ENCODE results near the gene CDK19. TPM values are rescaled to one million over a fixed set of nuclear protein-coding genes. Genes with fewer than 3 reads are reported as not detected.
"Not testable (repeated sequence)": the region's sequence is repeated elsewhere in the genome, so short reads cannot be mapped to it uniquely, and the experiment has no call there.

The CDK19 gene
- total RNA-seq, 2 donors from 2014 or later, result 15.0 to 22.4 TPM

DNA sequence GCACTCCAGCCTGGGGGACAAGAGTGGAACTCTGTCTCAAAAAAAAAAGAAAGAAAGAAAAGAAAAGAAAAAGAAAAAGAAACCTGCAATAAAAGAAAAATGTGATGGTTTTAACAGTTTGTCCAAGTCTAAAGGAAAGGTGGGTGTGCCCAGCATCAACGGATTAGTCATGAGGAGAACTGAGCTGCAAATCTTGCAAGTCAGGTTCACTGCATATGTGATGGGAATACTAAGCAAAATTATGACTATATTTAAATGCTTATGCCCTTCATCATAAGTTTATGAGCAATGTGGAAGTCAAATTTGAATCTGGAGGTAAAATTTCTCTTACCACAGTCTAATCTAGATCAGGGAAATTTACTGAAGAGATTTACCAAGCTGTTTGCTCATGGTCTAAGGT, 13.1 kb upstream of the CDK19 start:
- ATAC-seq (no peak), DNase-seq (ENCODE audit: low spot score) (no peak)
- no peak overlapping the region for H3K27ac Mint-ChIP-seq
- H3K36me3 Mint-ChIP-seq, result no peaks in the 10 kb centered on the region
- H3K27me3 Mint-ChIP-seq, result no peaks in the 10 kb centered on the region
- no peaks in the 10 kb centered on the region for H3K4me1 Mint-ChIP-seq (ENCODE audit: low read depth in 2 of 2)
- no peaks in the 10 kb centered on the region for H3K9me3 Mint-ChIP-seq
- H3K4me3 Mint-ChIP-seq, result no peak overlapping the region

DNA sequence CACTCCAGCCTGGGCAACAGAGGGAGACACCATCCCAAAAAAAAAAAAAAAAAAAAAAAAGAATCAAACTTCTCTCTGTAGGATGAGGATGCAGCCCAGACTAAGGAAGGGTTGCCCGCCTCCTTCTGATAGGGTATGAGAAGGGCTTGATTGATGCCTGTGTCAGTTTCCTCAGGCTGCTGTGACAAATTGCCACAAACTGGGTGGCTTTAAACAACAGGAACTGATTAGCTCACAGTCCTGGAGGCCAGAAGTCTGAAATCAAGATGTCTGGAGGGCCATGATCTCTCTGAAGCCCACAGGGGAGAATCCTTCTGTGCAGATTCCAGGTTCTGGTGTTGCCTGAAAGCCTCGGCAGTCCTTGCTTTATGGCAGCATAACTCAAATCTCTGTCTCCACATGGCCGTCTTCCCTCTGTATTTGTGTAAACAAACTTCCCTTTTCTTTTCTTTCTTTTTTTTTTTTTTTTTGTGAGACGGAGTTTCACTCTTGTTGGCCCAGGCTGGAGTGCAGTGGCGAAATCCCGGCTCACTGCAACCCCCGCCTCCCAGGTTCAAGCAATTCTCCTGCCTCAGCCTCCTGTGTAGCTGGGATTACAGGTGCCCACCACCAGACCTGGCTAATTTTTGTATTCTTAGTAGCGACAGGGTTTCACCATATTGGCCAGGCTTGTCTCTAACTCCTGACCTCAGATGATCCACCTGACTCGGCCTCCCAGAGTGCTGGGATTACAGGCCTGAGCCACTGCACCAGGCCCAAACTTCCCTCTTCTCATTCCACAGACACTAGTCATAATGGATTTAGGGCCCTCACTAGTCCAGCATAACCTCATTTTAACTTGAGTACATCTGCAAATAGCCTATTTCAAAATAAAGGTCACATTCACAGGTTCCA, 11.2 kb upstream of the CDK19 start:
- peaks cover 3 to 6% of the 10 kb centered on the region in 2 donors for H3K27me3 Mint-ChIP-seq
- no peak overlapping the region for H3K27ac Mint-ChIP-seq
- no peak overlapping the region for H3K4me3 Mint-ChIP-seq
- no peaks in the 10 kb centered on the region for H3K36me3 Mint-ChIP-seq
- DNase-seq (ENCODE audit: low spot score) (no peak), ATAC-seq (peak in 1 of 2 donors; percentile 31)
- no peaks in the 10 kb centered on the region for H3K4me1 Mint-ChIP-seq (ENCODE audit: low read depth in 2 of 2)
- H3K9me3 Mint-ChIP-seq, result no peaks in the 10 kb centered on the region

- Mint-ChIP-seq H3K9me3 (no peaks in the 10 kb centered on the region), H3K36me3 (no peaks in the 10 kb centered on the region), H3K4me3 (no peak overlapping the region), H3K27me3 (peaks cover 3 to 8% of the 10 kb centered on the region in 2 donors), H3K27ac (no peak overlapping the region), H3K4me1 (ENCODE audit: low read depth in 2 of 2) (peaks cover 6 to 8% of the 10 kb centered on the region in 2 donors)
- ATAC-seq, result no peak
- DNase-seq (ENCODE audit: low spot score), result no peak
These were observed 7.9 kb upstream of the CDK19 start for GRCh38 chr6:110823146-110823545.

DNA sequence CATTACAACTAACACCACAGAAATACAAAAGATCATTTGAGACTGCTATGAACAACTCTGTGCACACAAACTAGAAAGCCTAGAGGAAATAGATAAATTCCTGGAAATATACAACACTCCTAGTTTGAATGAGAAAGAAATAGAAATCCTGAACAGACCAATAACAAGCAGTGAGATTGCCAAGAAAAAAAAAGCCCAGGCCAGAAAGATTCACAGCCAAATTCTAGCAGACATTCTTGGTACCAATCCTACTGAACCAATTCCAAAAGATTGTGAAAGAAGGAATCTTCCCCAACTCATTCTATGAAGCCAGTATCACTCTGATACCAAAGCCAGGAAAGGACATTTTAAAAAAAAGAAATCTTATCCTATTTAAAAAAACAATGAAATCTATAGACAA, 7.0 kb upstream of the CDK19 start:
- Mint-ChIP-seq H3K4me3 (no peak overlapping the region), H3K4me1 (ENCODE audit: low read depth in 2 of 2) (peaks cover 6 to 8% of the 10 kb centered on the region in 2 donors), H3K36me3 (no peaks in the 10 kb centered on the region), H3K9me3 (no peaks in the 10 kb centered on the region), H3K27me3 (peaks cover 3 to 8% of the 10 kb centered on the region in 2 donors), H3K27ac (no peak overlapping the region)
- DNase-seq (ENCODE audit: low spot score) (no peak), ATAC-seq (no peak)

DNA sequence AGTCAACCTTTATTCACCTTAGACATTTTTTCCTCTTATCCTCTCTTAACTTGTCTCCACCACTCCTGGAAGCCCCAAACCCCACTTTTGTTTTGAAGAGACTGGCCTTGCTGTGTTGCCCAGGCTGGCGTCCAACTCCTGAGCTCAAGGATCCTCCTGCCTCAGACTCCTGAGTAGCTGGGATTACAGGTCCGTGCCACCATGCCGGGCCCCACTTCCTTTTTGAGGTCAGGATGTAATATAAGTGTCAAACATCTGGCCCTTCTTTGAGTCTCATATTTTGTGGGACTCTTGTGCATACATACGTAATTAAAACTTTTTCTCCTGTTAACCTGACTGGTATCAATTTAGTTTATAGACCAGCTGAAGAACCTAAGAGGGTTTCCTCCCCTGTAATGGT, 1.4 kb upstream of the CDK19 start:
- ATAC-seq (no peak), DNase-seq (ENCODE audit: low spot score) (no peak)
- H3K4me3 Mint-ChIP-seq, result peak overlapping the region; percentile 90
- no peaks in the 10 kb centered on the region for H3K36me3 Mint-ChIP-seq
- H3K4me1 Mint-ChIP-seq (ENCODE audit: low read depth in 2 of 2), result peaks cover 24 to 28% of the 10 kb centered on the region in 2 donors
- H3K9me3 Mint-ChIP-seq, result no peaks in the 10 kb centered on the region
- peak overlapping the region; percentile 93 to 95 for H3K27ac Mint-ChIP-seq
- H3K27me3 Mint-ChIP-seq, result peaks cover under 1 to 4% of the 10 kb centered on the region in 2 donors

DNA sequence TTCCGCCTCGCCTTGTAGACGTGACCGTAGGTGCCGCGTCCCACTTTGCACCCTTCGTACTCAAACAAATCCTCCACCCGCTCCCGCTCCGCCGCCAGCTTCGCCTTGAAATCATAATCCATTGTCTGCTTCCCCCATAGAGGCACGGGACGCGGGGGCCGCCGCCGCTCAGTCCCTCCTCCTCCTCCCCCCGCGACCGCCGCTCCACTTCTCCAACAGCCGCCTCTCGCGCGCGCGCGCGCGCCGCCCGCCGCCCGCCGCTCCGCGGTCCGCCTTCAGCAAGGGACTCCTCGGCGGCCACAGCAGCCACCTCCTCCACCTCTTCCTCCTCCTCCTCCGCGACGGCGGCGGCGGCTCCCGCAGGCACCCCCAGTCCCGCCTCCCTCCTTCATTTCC, 256 bp downstream of the CDK19 start:
- DNase-seq (ENCODE audit: low spot score) (no peak), ATAC-seq (no peak)
- no peaks in the 10 kb centered on the region for H3K27me3 Mint-ChIP-seq
- no peaks in the 10 kb centered on the region for H3K36me3 Mint-ChIP-seq
- no peaks in the 10 kb centered on the region for H3K9me3 Mint-ChIP-seq
- H3K4me3 Mint-ChIP-seq, result peak overlapping the region; percentile 90
- peak overlapping the region; percentile 93 to 95 for H3K27ac Mint-ChIP-seq
- H3K4me1 Mint-ChIP-seq (ENCODE audit: low read depth in 2 of 2), result peaks cover 27 to 30% of the 10 kb centered on the region in 2 donors

GRCh38 chr6:110814102-110815014, 911 bp downstream of the CDK19 start:
- Mint-ChIP-seq H3K27ac (peak overlapping the region; percentile 93 to 95), H3K27me3 (no peaks in the 10 kb centered on the region), H3K4me3 (peak overlapping the region; percentile 90), H3K9me3 (no peaks in the 10 kb centered on the region), H3K4me1 (ENCODE audit: low read depth in 2 of 2) (peaks cover 26 to 28% of the 10 kb centered on the region in 2 donors), H3K36me3 (no peaks in the 10 kb centered on the region)
- DNase-seq (ENCODE audit: low spot score) (peak; percentile 74), ATAC-seq (peak; percentile 1 to 28)

DNA sequence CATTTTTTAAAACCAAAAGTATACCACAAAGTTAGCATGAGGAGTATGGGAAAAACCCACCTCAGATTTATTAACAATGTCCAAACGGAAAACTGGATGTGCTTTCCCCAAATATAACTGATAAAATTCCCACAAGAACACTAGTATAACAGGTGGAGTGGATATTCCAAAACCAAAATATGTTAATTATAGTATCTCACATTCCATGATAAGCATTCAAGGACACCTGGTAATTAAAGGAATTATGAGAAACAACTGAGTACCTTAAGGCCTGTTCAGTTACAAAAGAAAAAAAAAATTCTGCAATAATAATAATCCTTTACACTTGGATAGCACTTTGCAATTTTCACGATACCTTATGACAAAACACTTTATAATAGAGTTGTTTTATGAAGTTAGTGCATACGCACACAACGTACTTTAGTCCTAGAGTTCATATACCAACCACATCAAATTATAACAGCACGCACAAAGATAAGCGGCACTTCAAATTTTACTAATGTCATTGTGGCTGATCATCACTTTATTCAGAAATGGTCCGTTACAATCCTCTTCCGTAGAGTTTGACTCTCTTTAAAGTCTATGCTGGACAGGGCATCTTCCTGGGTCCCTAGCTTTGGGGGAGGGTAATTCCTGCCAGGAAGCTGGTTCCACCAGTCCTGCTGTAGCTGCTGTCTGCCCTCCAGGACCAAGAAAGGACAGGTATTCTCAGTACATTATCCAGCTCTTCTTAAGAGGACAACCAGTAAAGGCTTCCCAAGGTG, 1.7 kb downstream of the CDK19 start:
- Mint-ChIP-seq H3K36me3 (no peaks in the 10 kb centered on the region), H3K9me3 (no peaks in the 10 kb centered on the region), H3K27ac (peak overlapping the region; percentile 93 to 95), H3K4me1 (ENCODE audit: low read depth in 2 of 2) (peaks cover 23 to 27% of the 10 kb centered on the region in 2 donors), H3K27me3 (no peaks in the 10 kb centered on the region), H3K4me3 (peak overlapping the region; percentile 90)
- DNase-seq (ENCODE audit: low spot score), result no peak
- no peak for ATAC-seq

GRCh38 chr6:110812719-110813118, 2.5 kb downstream of the CDK19 start:
- no peaks in the 10 kb centered on the region for H3K27me3 Mint-ChIP-seq
- H3K4me3 Mint-ChIP-seq, result no peak overlapping the region
- no peak overlapping the region for H3K27ac Mint-ChIP-seq
- peaks cover 23 to 27% of the 10 kb centered on the region in 2 donors for H3K4me1 Mint-ChIP-seq (ENCODE audit: low read depth in 2 of 2)
- H3K9me3 Mint-ChIP-seq, result no peaks in the 10 kb centered on the region
- no peaks in the 10 kb centered on the region for H3K36me3 Mint-ChIP-seq
- no peak for DNase-seq (ENCODE audit: low spot score)
- ATAC-seq, result no peak

DNA sequence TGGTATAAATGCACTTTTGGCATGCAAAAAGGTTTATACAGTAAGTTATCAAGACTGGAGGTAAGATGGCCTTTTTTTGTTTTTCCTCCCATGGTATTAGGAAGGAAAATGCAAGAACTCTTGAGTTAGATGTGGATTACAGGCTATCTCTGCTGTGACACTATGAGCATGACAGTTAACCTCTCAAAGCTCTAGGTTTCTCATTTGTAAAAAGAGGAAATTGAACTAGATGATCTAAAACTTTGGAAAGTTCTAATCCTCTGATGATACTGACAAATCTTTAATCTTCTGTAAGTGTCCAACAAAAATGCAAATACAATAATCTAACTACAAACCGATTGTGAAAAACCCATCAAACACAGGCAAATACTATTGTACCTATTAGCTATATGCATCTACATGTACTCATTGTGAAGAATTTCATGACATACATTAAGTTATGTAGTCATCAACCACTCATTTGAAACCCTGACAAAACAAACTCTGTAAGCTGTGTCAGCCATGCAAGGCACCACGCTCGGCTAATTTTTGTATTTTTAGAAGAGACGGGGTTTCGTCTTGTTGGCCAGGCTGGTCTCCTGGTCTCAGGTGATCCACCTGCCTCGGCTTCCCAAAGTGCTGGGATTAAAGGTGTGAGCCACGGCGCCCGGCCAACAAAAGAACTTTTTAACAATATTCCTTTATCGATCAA, 4.2 kb downstream of the CDK19 start:
- Mint-ChIP-seq H3K9me3 (no peaks in the 10 kb centered on the region), H3K36me3 (no peaks in the 10 kb centered on the region), H3K4me1 (ENCODE audit: low read depth in 2 of 2) (peaks cover 17% of the 10 kb centered on the region in 2 donors), H3K27me3 (no peaks in the 10 kb centered on the region), H3K4me3 (no peak overlapping the region), H3K27ac (no peak overlapping the region)
- no peak for DNase-seq (ENCODE audit: low spot score)
- no peak for ATAC-seq

GRCh38 chr6:110809792-110810191, 5.5 kb downstream of the CDK19 start:
- H3K27me3 Mint-ChIP-seq, result no peaks in the 10 kb centered on the region
- no peak overlapping the region for H3K27ac Mint-ChIP-seq
- DNase-seq (ENCODE audit: low spot score) (no peak), ATAC-seq (no peak)
- H3K36me3 Mint-ChIP-seq, result no peaks in the 10 kb centered on the region
- no peaks in the 10 kb centered on the region for H3K9me3 Mint-ChIP-seq
- peaks cover 18 to 19% of the 10 kb centered on the region in 2 donors for H3K4me1 Mint-ChIP-seq (ENCODE audit: low read depth in 2 of 2)
- H3K4me3 Mint-ChIP-seq, result no peak overlapping the region

DNA sequence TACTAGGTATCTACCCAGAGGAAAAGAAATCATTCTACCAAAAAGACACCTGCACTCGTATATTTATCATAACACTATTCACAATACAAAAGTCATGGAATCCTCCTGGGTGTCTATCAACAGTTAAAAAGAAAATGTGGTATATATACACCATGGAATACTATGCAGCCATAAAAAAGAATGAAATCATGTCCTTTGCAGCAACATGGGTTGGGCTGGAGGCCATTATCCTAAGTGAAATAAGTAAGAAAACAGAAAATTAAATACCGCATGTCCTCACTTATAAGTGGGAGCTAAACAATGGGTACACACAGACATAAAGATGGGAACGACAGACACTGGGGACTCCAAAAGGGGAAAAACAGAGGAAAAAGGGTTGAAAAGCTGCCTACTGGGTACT, 13.1 kb downstream of the CDK19 start:
- H3K36me3 Mint-ChIP-seq; ATAC-seq; H3K4me3 Mint-ChIP-seq; H3K27me3 Mint-ChIP-seq; H3K9me3 Mint-ChIP-seq; DNase-seq (ENCODE audit: low spot score); H3K27ac Mint-ChIP-seq: not testable (repeated sequence)
- peaks cover 14 to 23% of the 10 kb centered on the region in 2 donors for H3K4me1 Mint-ChIP-seq (ENCODE audit: low read depth in 2 of 2)

DNA sequence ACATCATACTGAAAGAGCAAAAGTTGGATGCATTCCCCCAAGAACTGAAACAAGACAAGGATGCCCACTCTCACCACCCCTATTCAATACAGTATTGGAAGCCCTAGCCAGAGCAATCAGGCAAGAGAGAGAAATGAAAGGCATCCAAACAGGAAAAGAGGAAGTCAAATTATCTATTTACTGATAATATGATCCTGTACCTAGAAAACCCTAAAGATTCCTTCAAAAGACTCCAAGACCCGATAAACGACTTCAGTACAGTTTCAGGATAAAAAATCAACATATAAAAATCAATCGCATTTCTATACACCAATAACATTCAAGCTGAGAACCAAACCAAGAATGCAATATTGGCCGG, 14.5 kb downstream of the CDK19 start:
- ATAC-seq (no peak), DNase-seq (ENCODE audit: low spot score) (no peak)
- no peaks in the 10 kb centered on the region for H3K9me3 Mint-ChIP-seq
- H3K4me1 Mint-ChIP-seq (ENCODE audit: low read depth in 2 of 2), result peaks cover 14 to 20% of the 10 kb centered on the region in 2 donors
- no peak overlapping the region for H3K4me3 Mint-ChIP-seq
- H3K27ac Mint-ChIP-seq, result no peak overlapping the region
- H3K36me3 Mint-ChIP-seq, result peaks cover 8% of the 10 kb centered on the region
- H3K27me3 Mint-ChIP-seq, result no peaks in the 10 kb centered on the region
